Frontal cortex (tissue), 4 donors: ENCODE data around the gene APBA2. TPM values are rescaled to one million over a fixed set of nuclear protein-coding genes. Genes with fewer than 3 reads are reported as not detected.
A peak's percentile ranks its signal among the peaks of the same experiment; 100 is the strongest.

Experiments used
- DNase-seq, 2 donors: peaks; one replicate each; pipeline ENCODE4 v3.0.0; 2012; ENCODE audit warnings: low spot score in 2 of 2
- FAIRE-seq: peaks from 2 replicates; lab custom pipeline; 2012; peaks lifted over from hg19 to GRCh38; lab: Jason Lieb, UNC
- total RNA-seq: library from RNA; depleted of rRNA; stranded (reverse); fragments of >200 nt; gene quantifications from one replicate; pipeline ENCODE4 v1.2.3, GENCODE V29; 2014
- donor health status: control.
- donor health status: control.
- donor health status: control.

Gene APBA2
- total RNA-seq, 1 donor from 2014 or later = 117 TPM

- DNase-seq = no peak
- peak; percentile 21 for FAIRE-seq
These were observed 90.0 kb downstream of the APBA2 start for GRCh38 chr15:28975766-28976179.

GRCh38 chr15:28977377-28978010 lies 91.7 kb downstream of the APBA2 start:
- FAIRE-seq (peak; percentile 40), DNase-seq (peak; percentile 43 to 60)

- FAIRE-seq = no peak
- DNase-seq = no peak
These were observed 92.2 kb downstream of the APBA2 start for GRCh38 chr15:28978011-28978378.

GRCh38 chr15:28978661-28979060 lies 92.9 kb downstream of the APBA2 start:
- DNase-seq = no peak

GRCh38 chr15:28979208-28979841 lies 93.6 kb downstream of the APBA2 start:
- FAIRE-seq = no peak

More at GRCh38 chr15:28978661-28979060, 92.9 kb downstream of the APBA2 start:
- FAIRE-seq = no peak

GRCh38 chr15:28980709-28981350 lies 95.1 kb downstream of the APBA2 start:
- DNase-seq (no peak), FAIRE-seq (no peak)

More at GRCh38 chr15:28979208-28979841, 93.6 kb downstream of the APBA2 start:
- DNase-seq = no peak

GRCh38 chr15:28981351-28981720 lies 95.6 kb downstream of the APBA2 start:
- FAIRE-seq (no peak), DNase-seq (no peak)

- FAIRE-seq = no peak
- no peak for DNase-seq
These were observed 96.1 kb downstream of the APBA2 start for GRCh38 chr15:28981921-28982320.

- no peak for DNase-seq
- FAIRE-seq = no peak
These were observed 97.1 kb downstream of the APBA2 start for GRCh38 chr15:28982886-28983285.

- DNase-seq (no peak), FAIRE-seq (no peak)
These were observed 97.9 kb downstream of the APBA2 start for GRCh38 chr15:28983432-28984311.

- peak; percentile 39 to 73 for DNase-seq
- no peak for FAIRE-seq
These were observed 98.9 kb downstream of the APBA2 start for GRCh38 chr15:28984421-28985315.

GRCh38 chr15:28985316-28985645 lies 99.5 kb downstream of the APBA2 start:
- DNase-seq (no peak), FAIRE-seq (no peak)

GRCh38 chr15:28985691-28986090 lies 99.9 kb downstream of the APBA2 start:
- FAIRE-seq (no peak), DNase-seq (no peak)

- DNase-seq = no peak
These were observed 100.3 kb downstream of the APBA2 start for GRCh38 chr15:28986108-28986507.

GRCh38 chr15:28986726-28987125 lies 101.0 kb downstream of the APBA2 start:
- DNase-seq (no peak), FAIRE-seq (no peak)

More at GRCh38 chr15:28986108-28986507, 100.3 kb downstream of the APBA2 start:
- FAIRE-seq = no peak

- no peak for DNase-seq
- FAIRE-seq = no peak
These were observed 101.6 kb downstream of the APBA2 start for GRCh38 chr15:28987337-28987736.

GRCh38 chr15:28989239-28989830 lies 103.6 kb downstream of the APBA2 start:
- no peak for FAIRE-seq
- DNase-seq = no peak

GRCh38 chr15:28989896-28990295 lies 104.1 kb downstream of the APBA2 start:
- DNase-seq (no peak), FAIRE-seq (no peak)

- DNase-seq = no peak
- no peak for FAIRE-seq
These were observed 104.6 kb downstream of the APBA2 start for GRCh38 chr15:28990390-28990789.
